SU-DHL-6 (cell line): Measurements from ENCODE around the gene TM7SF3.

ENCODE experiments used
- H2AFZ ChIP-seq: fragments of 200-600 bp; sonication (generic); 2 replicates; pipeline ENCODE4 v1.6.1; 2014; ENCODE audit warnings: low read depth, mild to moderate bottlenecking, moderate library complexity, mixed read lengths, antibody characterized with exemption, low read length; ENCODE audit not compliant: severe bottlenecking
- H3F3A ChIP-seq: fragments of 200-600 bp; shearing (Covaris generic); 2 replicates; pipeline ENCODE4 v1.6.0; 2016; ENCODE audit warnings: antibody characterized with exemption, mild to moderate bottlenecking; ENCODE audit not compliant: insufficient read depth
- H3K27ac ChIP-seq: fragments of 200-600 bp; sonication (generic); 2 replicates; pipeline ENCODE4 v1.5.1; 2016; ENCODE audit warnings: low read depth, mild to moderate bottlenecking, low read length, moderate library complexity, mixed read lengths
- H3K27me3 ChIP-seq: fragments of 200-600 bp; sonication (generic), shearing (Covaris generic); 2 replicates; pipeline ENCODE4 v1.6.0; 2014; ENCODE audit warnings: mild to moderate bottlenecking, low read length
- H3K36me3 ChIP-seq: fragments of 200-600 bp; sonication (generic); 2 replicates; pipeline ENCODE4 v1.6.1; 2014; ENCODE audit warnings: mild to moderate bottlenecking, low read length, mixed read lengths
- H3K4me2 ChIP-seq: fragments of 300-600, 200-600 bp; shearing (Covaris generic), sonication (generic); 2 replicates; pipeline ENCODE4 v1.6.0; 2014; ENCODE audit warnings: low read length, low read depth, mild to moderate bottlenecking; ENCODE audit not compliant: poor library complexity, severe bottlenecking
- H3K4me3 ChIP-seq: fragments of 200-600 bp; sonication (generic); 2 replicates; pipeline ENCODE4 v1.5.1; 2014; ENCODE audit warnings: antibody characterized with exemption, low read length, mild to moderate bottlenecking, mixed read lengths; ENCODE audit not compliant: insufficient read depth, poor library complexity, severe bottlenecking
- H3K79me2 ChIP-seq: fragments of 200-600 bp; sonication (generic); 2 replicates; pipeline ENCODE4 v1.6.1; 2014; ENCODE audit warnings: mild to moderate bottlenecking, low read length, moderate library complexity; ENCODE audit not compliant: insufficient read depth
- H3K9ac ChIP-seq: fragments of 200-600 bp; sonication (generic); 2 replicates; pipeline ENCODE4 v1.7.0; 2014; ENCODE audit warnings: mild to moderate bottlenecking, low read length
- H3K9me2 ChIP-seq: fragments of 200-600 bp; sonication (generic); replicated peaks from 2 replicates; pipeline ENCODE4 v1.6.1; 2014; ENCODE audit warnings: low read length; ENCODE audit not compliant: insufficient read depth
- H3K9me3 ChIP-seq: fragments of 200-600 bp; sonication (generic); 2 replicates; pipeline ENCODE4 v1.6.1; 2014; ENCODE audit warnings: low read length, mixed read lengths; ENCODE audit not compliant: insufficient read depth
- H4K20me1 ChIP-seq: fragments of 200-600 bp; sonication (generic); 2 replicates; pipeline ENCODE4 v1.6.1; 2014; ENCODE audit warnings: low read depth, mild to moderate bottlenecking, antibody characterized with exemption, low read length, moderate library complexity, mixed read lengths
- CTCF ChIP-seq: fragments of 200-600 bp; sonication (generic); IDR thresholded peaks from one replicate; pipeline ENCODE4 v1.5.1; 2017; ENCODE audit warnings: antibody characterized with exemption, mild to moderate bottlenecking, low read length, moderate library complexity; ENCODE audit not compliant: insufficient read depth, poor library complexity, severe bottlenecking
- EZH2phosphoT487 ChIP-seq: fragments of 200-600 bp; sonication (generic), shearing (Covaris generic); conservative IDR thresholded peaks from 2 replicates; pipeline ENCODE4 v1.6.1; 2018; ENCODE audit warnings: mild to moderate bottlenecking, antibody characterized with exemption, low read length, moderate library complexity, mixed read lengths

TM7SF3 gene

GRCh38 chr12:27014859-27015729, 910 bp upstream of the TM7SF3 start:
- Histone ChIP-seq H3K9me2 (no peaks in the 10 kb centered on the region), H3F3A (peaks cover 6% of the 10 kb centered on the region; the same call in 1 of the 2 replicates), H4K20me1 (no peaks in the 10 kb centered on the region), H3K27ac (peak overlapping the region; percentile 62), H2AFZ (peak overlapping the region; percentile 98), H3K9me3 (no peaks in the 10 kb centered on the region), H3K4me3 (peak overlapping the region; percentile 48), H3K36me3 (no peaks in the 10 kb centered on the region), H3K27me3 (no peaks in the 10 kb centered on the region), H3K79me2 (peaks cover 12% of the 10 kb centered on the region; the same call in 1 of the 2 replicates), H3K4me2 (peak overlapping the region; percentile 75), H3K9ac (peak overlapping the region; percentile 76)
- TF ChIP-seq EZH2phosphoT487: no peak
- TF ChIP-seq CTCF: no peak

- Histone ChIP-seq H3K9me2 (no peaks in the 10 kb centered on the region), H3K79me2 (peaks cover 12% of the 10 kb centered on the region; the same call in 1 of the 2 replicates), H3K9ac (peak overlapping the region; percentile 76), H3K4me3 (peak overlapping the region; percentile 76), H3K27ac (0 out of 2 replicates have a peak overlapping the region, but pooled peaks have one; percentile 8), H3K27me3 (no peaks in the 10 kb centered on the region), H3K4me2 (peak overlapping the region; percentile 75), H3K9me3 (no peaks in the 10 kb centered on the region), H3K36me3 (no peaks in the 10 kb centered on the region), H3F3A (peaks cover 6% of the 10 kb centered on the region; the same call in 1 of the 2 replicates), H4K20me1 (no peaks in the 10 kb centered on the region), H2AFZ (peak overlapping the region; percentile 98)
- no peak for TF ChIP-seq CTCF
- TF ChIP-seq EZH2phosphoT487: no peak
Measured at GRCh38 chr12:27013611-27014084, 536 bp downstream of the TM7SF3 start.

- Histone ChIP-seq H3K27me3 (no peaks in the 10 kb centered on the region), H3K79me2 (peaks cover 12% of the 10 kb centered on the region; the same call in 1 of the 2 replicates), H3K9me3 (no peaks in the 10 kb centered on the region), H3K4me3 (no peak overlapping the region), H4K20me1 (no peaks in the 10 kb centered on the region), H3F3A (peaks cover 6% of the 10 kb centered on the region; the same call in 1 of the 2 replicates), H3K9me2 (no peaks in the 10 kb centered on the region), H3K36me3 (no peaks in the 10 kb centered on the region), H3K9ac (peak overlapping the region; percentile 76), H3K27ac (no peak overlapping the region), H2AFZ (no peak overlapping the region), H3K4me2 (peak overlapping the region; percentile 75)
- no peak for TF ChIP-seq EZH2phosphoT487
- no peak for TF ChIP-seq CTCF
Measured at GRCh38 chr12:27012982-27013255, 1.3 kb downstream of the TM7SF3 start.
